Brain microvascular endothelial cell (primary cell): Measurements from ENCODE around the gene MYOM1.

ENCODE experiments used
- DNase-seq: peaks from one replicate; pipeline ENCODE4 v3.0.0-alpha.2; 2020
- H3K27ac ChIP-seq: fragments of 250-450 bp; sonication (Bioruptor Pico); 2 replicates; pipeline ENCODE4 v1.5.1; 2020; ENCODE audit warnings: mild to moderate bottlenecking, moderate library complexity
- H3K27me3 ChIP-seq: fragments of 250-450 bp; sonication (Bioruptor Pico); replicated peaks from 2 replicates; pipeline ENCODE4 v1.5.1; 2020; ENCODE audit warnings: mild to moderate bottlenecking
- H3K36me3 ChIP-seq: fragments of 250-450 bp; sonication (Bioruptor Pico); replicated peaks from 2 replicates; pipeline ENCODE4 v1.5.1; 2020; ENCODE audit warnings: mild to moderate bottlenecking
- H3K4me3 ChIP-seq: 2 replicates; pipeline ENCODE4 v1.5.1; 2011; ENCODE audit warnings: low read depth, mild to moderate bottlenecking, control low read depth, low read length, moderate library complexity
- CTCF ChIP-seq: IDR thresholded peaks from 2 replicates; pipeline ENCODE4 v1.5.1; 2011; ENCODE audit warnings: low read depth, mild to moderate bottlenecking, moderate library complexity, low read length, control low read depth, inconsistent platforms; ENCODE audit errors: missing control alignments
- in situ Hi-C: cut with HindIII; loops from 2 replicates; pipeline ENCODE4 v1.10.0; 2017; ENCODE audit warnings: low sequenced_read_pairs, low pct_ligation_motif_present

MYOM1 gene

DNA sequence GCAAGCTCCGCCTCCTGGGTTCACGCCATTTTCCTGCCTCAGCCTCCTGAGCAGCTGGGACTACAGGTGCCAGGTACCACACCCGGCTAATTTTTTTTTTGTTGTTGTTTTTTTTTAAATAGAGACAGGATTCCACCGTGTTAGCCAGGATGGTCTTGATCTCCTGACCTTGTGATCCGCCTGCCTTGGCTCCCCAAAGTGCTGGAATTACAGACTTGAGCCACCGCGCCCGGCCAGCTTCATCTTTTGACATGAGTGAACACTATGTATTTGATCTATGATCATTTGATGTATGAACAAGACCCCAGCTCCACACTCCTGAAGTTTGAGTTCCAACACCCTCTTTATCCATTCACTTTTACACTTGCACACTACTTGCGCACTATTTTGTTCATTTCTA, 163.5 kb downstream of the MYOM1 start:
- no peak overlapping the region for H3K27ac ChIP-seq
- no peak for DNase-seq
- H3K27me3 ChIP-seq = no peaks in the 10 kb centered on the region
- H3K4me3 ChIP-seq = no peak overlapping the region
- H3K36me3 ChIP-seq = no peaks in the 10 kb centered on the region
- in situ Hi-C loops = no loop called here
- no peak for TF ChIP-seq CTCF

- no peaks in the 10 kb centered on the region for H3K27me3 ChIP-seq
- H3K36me3 ChIP-seq = no peaks in the 10 kb centered on the region
- no peak for TF ChIP-seq CTCF
- DNase-seq = no peak
- H3K27ac ChIP-seq = no peak overlapping the region
- H3K4me3 ChIP-seq = no peak overlapping the region
- in situ Hi-C loops = no loop called here
Observed at GRCh38 chr18:3055816-3056215, 164.0 kb downstream of the MYOM1 start.

GRCh38 chr18:3055186-3055728, 164.5 kb downstream of the MYOM1 start:
- H3K36me3 ChIP-seq = no peaks in the 10 kb centered on the region
- no peaks in the 10 kb centered on the region for H3K27me3 ChIP-seq
- TF ChIP-seq CTCF = no peak
- no peak overlapping the region for H3K4me3 ChIP-seq
- H3K27ac ChIP-seq = no peak overlapping the region
- in situ Hi-C loops = no loop called here
- DNase-seq = no peak

DNA sequence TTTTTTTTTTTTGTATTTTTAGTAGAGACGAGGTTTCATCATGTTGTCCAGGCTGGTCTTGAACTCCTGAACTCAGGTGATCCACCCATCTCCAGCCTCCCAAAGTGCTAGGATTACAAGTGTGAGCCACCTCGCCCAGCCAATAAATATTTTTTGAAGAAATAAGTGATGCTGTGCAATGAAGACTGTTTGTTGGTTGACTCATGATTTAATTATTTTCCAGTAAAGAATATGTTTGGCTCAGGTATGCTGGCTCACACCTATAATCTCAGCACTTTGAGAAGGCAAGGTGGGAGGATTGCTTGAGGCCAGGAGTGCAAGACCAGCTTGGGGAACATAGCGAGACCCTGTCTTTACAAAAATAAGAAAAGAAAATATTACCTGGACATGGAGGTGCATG, 165.0 kb downstream of the MYOM1 start:
- Histone ChIP-seq H3K27me3 (no peaks in the 10 kb centered on the region), H3K36me3 (no peaks in the 10 kb centered on the region), H3K4me3 (no peak overlapping the region), H3K27ac (no peak overlapping the region)
- DNase-seq = no peak
- in situ Hi-C loops = no loop called here
- no peak for TF ChIP-seq CTCF

- DNase-seq = no peak
- H3K27ac ChIP-seq = no peak overlapping the region
- in situ Hi-C loops = no loop called here
Observed at GRCh38 chr18:3054214-3054613, 165.6 kb downstream of the MYOM1 start.

More at GRCh38 chr18:3054214-3054613, 165.6 kb downstream of the MYOM1 start:
- Histone ChIP-seq H3K36me3 (no peaks in the 10 kb centered on the region), H3K27me3 (no peaks in the 10 kb centered on the region), H3K4me3 (no peak overlapping the region)
- no peak for TF ChIP-seq CTCF
